Measurements from ENCODE around the gene RTL1. TPM values are rescaled to one million over a fixed set of nuclear protein-coding genes. Genes with fewer than 3 reads are reported as not detected.

The RTL1 gene
- total RNA-seq, 4 donors from 2014 or later, result not detected

DNA sequence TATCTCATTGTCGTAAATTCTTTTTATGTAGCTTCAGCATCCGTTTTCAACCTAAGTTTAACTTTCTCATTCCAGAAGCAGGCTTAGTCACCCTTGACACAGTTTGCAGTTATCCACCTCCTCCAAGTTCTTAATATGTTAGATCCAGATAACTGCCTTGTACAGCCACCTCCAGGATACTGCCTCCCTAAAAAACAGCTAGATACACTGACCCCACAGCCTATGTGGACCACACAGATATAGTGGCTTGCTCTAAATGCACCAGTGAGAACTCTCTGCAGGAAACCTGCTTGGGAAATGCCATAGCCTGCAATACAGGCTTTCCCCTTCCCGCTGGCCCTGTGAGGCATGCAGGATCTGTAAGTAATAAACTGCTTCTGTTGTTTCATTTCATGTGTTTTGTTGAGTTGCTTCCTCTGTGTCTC is 11.1 kb upstream of the RTL1 start:
- no peak overlapping the region for H3K27ac ChIP-seq (replicated peaks in 1 of 4)
- H3K4me3 ChIP-seq, result no peak overlapping the region
- no peaks in the 10 kb centered on the region for H3K9me3 ChIP-seq
- no peaks in the 10 kb centered on the region for H3K36me3 ChIP-seq
- WGBS, result 78% methylated on average over 3 of the region's 3 CpGs
- no peaks in the 10 kb centered on the region for H3K4me1 ChIP-seq
- no peak for DNase-seq (ENCODE audit: extremely low spot score)
- intact Hi-C loops (cut with DNase I), result no loop called here
- TF ChIP-seq, protein P1, sequence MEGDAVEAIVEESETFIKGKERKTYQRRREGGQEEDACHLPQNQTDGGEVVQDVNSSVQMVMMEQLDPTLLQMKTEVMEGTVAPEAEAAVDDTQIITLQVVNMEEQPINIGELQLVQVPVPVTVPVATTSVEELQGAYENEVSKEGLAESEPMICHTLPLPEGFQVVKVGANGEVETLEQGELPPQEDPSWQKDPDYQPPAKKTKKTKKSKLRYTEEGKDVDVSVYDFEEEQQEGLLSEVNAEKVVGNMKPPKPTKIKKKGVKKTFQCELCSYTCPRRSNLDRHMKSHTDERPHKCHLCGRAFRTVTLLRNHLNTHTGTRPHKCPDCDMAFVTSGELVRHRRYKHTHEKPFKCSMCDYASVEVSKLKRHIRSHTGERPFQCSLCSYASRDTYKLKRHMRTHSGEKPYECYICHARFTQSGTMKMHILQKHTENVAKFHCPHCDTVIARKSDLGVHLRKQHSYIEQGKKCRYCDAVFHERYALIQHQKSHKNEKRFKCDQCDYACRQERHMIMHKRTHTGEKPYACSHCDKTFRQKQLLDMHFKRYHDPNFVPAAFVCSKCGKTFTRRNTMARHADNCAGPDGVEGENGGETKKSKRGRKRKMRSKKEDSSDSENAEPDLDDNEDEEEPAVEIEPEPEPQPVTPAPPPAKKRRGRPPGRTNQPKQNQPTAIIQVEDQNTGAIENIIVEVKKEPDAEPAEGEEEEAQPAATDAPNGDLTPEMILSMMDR (IDR thresholded peaks at IDR 0.05), result no peak
- no peak for TF ChIP-seq POLR2A (IDR thresholded peaks at IDR 0.05; ENCODE audit: low read depth)
- TF ChIP-seq POLR2AphosphoS5 (IDR thresholded peaks at IDR 0.05), result no peak
- no peak for TF ChIP-seq EP300 (IDR thresholded peaks at IDR 0.05)
- peaks cover 0 to 4% (median 0%) of the 10 kb centered on the region in 4 donors for H3K27me3 ChIP-seq

DNA sequence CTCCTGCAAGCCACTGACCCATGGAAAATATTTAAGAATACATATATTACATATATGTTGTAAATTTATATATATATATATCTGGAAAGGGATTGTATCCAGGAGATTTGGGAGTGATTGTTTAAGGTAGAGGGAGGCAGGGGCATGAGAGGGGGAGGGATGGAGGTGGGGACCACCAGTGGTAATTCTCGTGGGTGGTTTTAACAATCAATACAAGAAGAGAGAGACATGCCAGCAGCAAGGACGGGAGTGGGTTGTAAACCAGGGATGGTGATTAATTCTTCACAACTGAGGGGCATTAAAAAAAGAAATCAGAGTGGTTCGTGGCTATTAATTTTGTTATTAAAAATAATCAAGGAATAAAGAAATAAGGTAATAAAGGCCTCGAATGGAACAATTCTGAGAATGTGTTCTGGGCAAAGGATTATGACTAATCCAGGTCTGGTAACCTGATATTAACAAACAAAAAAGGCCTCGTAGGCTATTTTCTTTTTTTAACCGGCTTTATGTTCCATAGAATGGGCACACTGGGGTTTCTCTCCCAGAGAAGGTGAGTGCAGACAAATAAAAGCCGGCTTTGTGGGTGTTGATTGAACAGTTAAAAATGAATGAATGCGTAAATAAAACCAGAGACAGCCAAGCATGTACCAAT is 8.3 kb upstream of the RTL1 start:
- Histone ChIP-seq H3K36me3 (no peaks in the 10 kb centered on the region), H3K4me1 (no peaks in the 10 kb centered on the region), H3K27ac (replicated peaks in 1 of 4) (no peak overlapping the region), H3K9me3 (no peaks in the 10 kb centered on the region), H3K27me3 (peaks cover 0 to 9% (median under 1%) of the 10 kb centered on the region in 4 donors), H3K4me3 (no peak overlapping the region)
- DNase-seq (ENCODE audit: extremely low spot score), result no peak
- intact Hi-C loops (cut with DNase I), result no loop called here
- TF ChIP-seq, protein P1 (IDR thresholded peaks at IDR 0.05), result no peak
- TF ChIP-seq POLR2AphosphoS5 (IDR thresholded peaks at IDR 0.05) (no peak), EP300 (IDR thresholded peaks at IDR 0.05) (no peak), POLR2A (IDR thresholded peaks at IDR 0.05; ENCODE audit: low read depth) (no peak)
- WGBS, result 80% methylated on average over 8 of the region's 8 CpGs

DNA sequence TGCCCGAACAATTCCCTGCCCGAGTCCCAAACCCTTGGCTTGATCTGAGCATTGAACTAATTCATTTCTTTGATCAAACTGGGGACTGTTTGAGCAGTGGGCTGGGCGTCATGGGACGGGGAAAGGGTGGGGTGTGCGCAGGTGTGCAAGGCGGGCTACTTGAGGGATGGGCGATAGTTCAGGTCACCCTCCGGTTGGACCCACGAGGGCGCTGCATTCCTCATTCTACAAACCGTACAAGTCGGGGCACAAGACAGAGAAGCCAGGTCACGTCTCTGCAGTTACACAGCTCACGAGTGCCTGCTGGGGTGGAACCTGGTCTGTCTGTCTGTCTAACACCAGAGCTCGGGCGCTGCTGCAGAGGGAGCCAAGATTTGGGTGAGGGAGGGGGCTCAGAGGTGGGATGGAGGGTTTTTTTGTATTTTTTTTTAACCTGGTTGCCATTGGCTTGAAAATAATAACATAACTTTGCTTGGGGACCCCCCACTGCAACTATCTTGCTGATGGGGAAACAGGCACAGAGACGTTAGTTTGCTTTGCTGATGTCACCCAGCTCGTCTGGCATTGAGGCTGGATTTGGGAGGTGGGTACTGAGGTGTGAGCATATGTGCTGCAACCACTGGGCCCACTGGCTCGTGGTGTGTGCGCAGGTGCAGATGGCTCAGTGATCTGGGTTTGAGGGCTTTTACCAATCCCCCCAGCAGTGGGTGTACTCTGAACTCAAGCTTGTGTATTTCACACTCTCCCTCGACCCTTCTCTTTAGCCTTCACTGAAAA is 7.6 kb upstream of the RTL1 start:
- Histone ChIP-seq H3K4me3 (no peak overlapping the region), H3K4me1 (no peaks in the 10 kb centered on the region), H3K36me3 (no peaks in the 10 kb centered on the region), H3K9me3 (no peaks in the 10 kb centered on the region), H3K27ac (replicated peaks in 1 of 4) (no peak overlapping the region), H3K27me3 (peaks cover 0 to 16% (median 0%) of the 10 kb centered on the region in 4 donors)
- intact Hi-C loops (cut with DNase I), result no loop called here
- WGBS, result 85% methylated on average over 21 of the region's 21 CpGs
- no peak for DNase-seq (ENCODE audit: extremely low spot score)
- TF ChIP-seq POLR2A (IDR thresholded peaks at IDR 0.05; ENCODE audit: low read depth), result no peak
- TF ChIP-seq POLR2AphosphoS5 (IDR thresholded peaks at IDR 0.05), result no peak
- no peak for TF ChIP-seq EP300 (IDR thresholded peaks at IDR 0.05)
- TF ChIP-seq, protein P1 (IDR thresholded peaks at IDR 0.05), result no peak

DNA sequence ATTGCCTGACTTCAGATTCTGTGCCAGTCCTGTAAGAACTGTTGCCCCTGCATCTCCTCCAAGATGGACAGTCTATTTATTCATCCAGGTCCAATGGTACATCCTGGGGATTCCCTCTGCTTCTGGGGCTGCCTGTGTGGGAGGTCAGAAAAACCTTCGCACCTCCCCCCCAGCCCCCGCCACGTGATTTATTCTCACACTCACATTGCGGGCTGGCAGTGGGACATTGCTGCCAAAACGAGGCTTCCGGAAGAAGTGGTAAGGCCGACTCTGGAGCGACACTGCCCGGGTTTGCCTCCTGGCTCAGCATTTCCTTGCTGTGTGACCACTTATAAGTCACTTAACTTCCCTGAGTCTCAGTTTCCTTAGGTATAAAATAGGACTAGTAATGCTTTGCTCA is 5.9 kb upstream of the RTL1 start:
- TF ChIP-seq POLR2AphosphoS5 (IDR thresholded peaks at IDR 0.05) (no peak), EP300 (IDR thresholded peaks at IDR 0.05) (no peak)
- Histone ChIP-seq H3K27ac (replicated peaks in 1 of 4) (no peak overlapping the region), H3K4me3 (no peak overlapping the region), H3K4me1 (peaks cover 0 to 4% (median 3%) of the 10 kb centered on the region in 4 donors), H3K36me3 (no peaks in the 10 kb centered on the region), H3K9me3 (no peaks in the 10 kb centered on the region), H3K27me3 (peaks cover 0 to 30% (median 0%) of the 10 kb centered on the region in 4 donors)
- DNase-seq (ENCODE audit: extremely low spot score), result no peak
- intact Hi-C loops (cut with DNase I), result no loop called here
- WGBS, result 88% methylated on average over 8 of the region's 9 CpGs

DNA sequence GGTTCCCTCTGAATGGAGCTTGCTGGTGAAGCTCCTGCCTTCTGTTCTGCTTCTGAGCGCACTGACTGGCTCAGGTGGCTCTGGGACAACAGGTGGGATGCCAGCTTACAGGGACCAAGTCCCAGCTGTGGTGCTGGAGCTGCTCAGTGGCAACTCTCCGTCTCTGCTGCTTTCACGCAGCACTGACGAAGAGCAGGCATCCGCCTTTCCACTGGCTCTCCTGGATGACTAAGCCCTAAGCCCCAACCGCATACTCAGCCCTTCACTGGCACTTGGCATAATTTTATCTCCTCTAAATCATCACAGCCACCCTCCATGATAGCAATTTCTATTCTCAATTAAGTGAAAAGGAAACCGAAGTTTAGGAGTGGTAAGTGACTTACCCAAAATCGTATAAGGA is 3.7 kb upstream of the RTL1 start:
- peaks cover 0 to 52% (median 0%) of the 10 kb centered on the region in 4 donors for H3K27me3 ChIP-seq
- WGBS, result 93% methylated on average over 8 of the region's 8 CpGs
- no peaks in the 10 kb centered on the region for H3K36me3 ChIP-seq
- no peak for DNase-seq (ENCODE audit: extremely low spot score)
- no peak overlapping the region for H3K4me3 ChIP-seq
- no peak overlapping the region for H3K27ac ChIP-seq (replicated peaks in 1 of 4)
- intact Hi-C loops (cut with DNase I), result no loop called here
- H3K9me3 ChIP-seq, result no peaks in the 10 kb centered on the region
- peaks cover 0 to 9% (median 5%) of the 10 kb centered on the region in 4 donors for H3K4me1 ChIP-seq
- TF ChIP-seq, protein P1 (IDR thresholded peaks at IDR 0.05), result no peak
- no peak for TF ChIP-seq EP300 (IDR thresholded peaks at IDR 0.05)
- TF ChIP-seq POLR2A (IDR thresholded peaks at IDR 0.05; ENCODE audit: low read depth), result no peak
- TF ChIP-seq POLR2AphosphoS5 (IDR thresholded peaks at IDR 0.05), result no peak

Data from esophagus muscularis mucosa (tissue), 4 donors.